Esophagus squamous epithelium (tissue), 5 donors: ENCODE results near the gene CAPN15. TPM values are rescaled to one million over a fixed set of nuclear protein-coding genes. Genes with fewer than 3 reads are reported as not detected.
A peak's percentile ranks its signal among the peaks of the same experiment; 100 is the strongest.

Experiments
- DNase-seq: peaks from one replicate; lab custom pipeline; 2025; lab: John Stamatoyannopoulos, UW
- H3K27ac ChIP-seq, 4 donors: fragments of 200-600 bp; sonication (generic); one replicate each; pipeline ENCODE4 v1.5.1; 2016 to 2019; ENCODE audit warnings: mild to moderate bottlenecking in 1 of 4
- H3K27me3 ChIP-seq, 4 donors: fragments of 200-600 bp; sonication (generic); 1 replicate in 3 of 4; 2 replicates in 1 of 4; pipeline versions ENCODE4 v1.5.1 to v1.6.0; 2017 to 2021; ENCODE audit warnings: antibody characterized with exemption in 1 of 4
- H3K36me3 ChIP-seq, 3 donors: fragments of 200-600 bp; sonication (generic); one replicate each; pipeline ENCODE4 v1.5.1; 2016 to 2019
- H3K4me1 ChIP-seq, 3 donors: fragments of 200-600 bp; sonication (generic); one replicate each; pipeline ENCODE4 v1.5.1; 2017 to 2019
- H3K4me3 ChIP-seq, 4 donors: fragments of 200-600 bp; sonication (generic); 1 replicate in 3 of 4; 2 replicates in 1 of 4; pipeline ENCODE4 v1.5.1; 2016 to 2019; ENCODE audit warnings: mild to moderate bottlenecking in 2 of 4, moderate library complexity in 1 of 4
- H3K9me3 ChIP-seq, 3 donors: fragments of 200-600 bp; sonication (generic); one replicate each; pipeline ENCODE4 v1.5.1; 2016 to 2019
- CTCF ChIP-seq, 6 experiments: fragments of 450-650 bp in 4 of 6; fragments of 200-600 bp in 2 of 6; sonication (generic) in 2 of 6; IDR thresholded peaks; one replicate each; pipeline ENCODE4 v1.5.1; 2016 to 2019; ENCODE audit warnings: antibody characterized with exemption in 6 of 6, mild to moderate bottlenecking in 4 of 6, moderate library complexity in 4 of 6
- POLR2A ChIP-seq, 4 donors: fragments of 450-650 bp; IDR thresholded peaks; one replicate each; pipeline ENCODE4 v1.6.1; 2017; ENCODE audit warnings: antibody characterized with exemption in 4 of 4, mild to moderate bottlenecking in 4 of 4, moderate library complexity in 3 of 4
- WGBS, 2 donors: methylation state at CpG; one replicate each; pipeline ENCODE4 v1.1.5; 2018; 5-methylcytosine and 5-hydroxymethylcytosine counted together
- intact Hi-C: fragments of 100-400 bp; cut with DNase I; formaldehyde crosslinking; loops from one replicate; pipeline ENCODE4 v1.15.0; 2022
- total RNA-seq, 4 donors: library from RNA; depleted of rRNA; stranded (reverse); fragments of >200 nt; gene quantifications; one replicate each; pipeline ENCODE4 v1.1.0, GENCODE V29; 2016
- donor health status: DM: yes; HTN: yes; CAD: no.

Gene CAPN15
- total RNA-seq, 4 donors from 2014 or later = 29.4 to 69.6 (median 52.4) TPM

- peaks cover 0 to 26% (median 0%) of the 10 kb centered on the region in 3 donors for H3K36me3 ChIP-seq
- H3K27ac ChIP-seq = no peak overlapping the region
- no peaks in the 10 kb centered on the region for H3K9me3 ChIP-seq
- TF ChIP-seq CTCF (IDR thresholded peaks at IDR 0.05) = no peak
- no peak for TF ChIP-seq POLR2A (IDR thresholded peaks at IDR 0.05)
- H3K4me3 ChIP-seq = no peak overlapping the region
- peaks cover 24 to 50% (median 25%) of the 10 kb centered on the region in 3 donors for H3K4me1 ChIP-seq
- WGBS, 2 donors = 90 to 100% methylated on average over 2 to 12 of the region's 22 CpGs
- H3K27me3 ChIP-seq = no peaks in the 10 kb centered on the region
- intact Hi-C loops = no loop called here
- DNase-seq = no peak
These were observed 4.3 kb upstream of the CAPN15 start for GRCh38 chr16:523097-523741.

DNA sequence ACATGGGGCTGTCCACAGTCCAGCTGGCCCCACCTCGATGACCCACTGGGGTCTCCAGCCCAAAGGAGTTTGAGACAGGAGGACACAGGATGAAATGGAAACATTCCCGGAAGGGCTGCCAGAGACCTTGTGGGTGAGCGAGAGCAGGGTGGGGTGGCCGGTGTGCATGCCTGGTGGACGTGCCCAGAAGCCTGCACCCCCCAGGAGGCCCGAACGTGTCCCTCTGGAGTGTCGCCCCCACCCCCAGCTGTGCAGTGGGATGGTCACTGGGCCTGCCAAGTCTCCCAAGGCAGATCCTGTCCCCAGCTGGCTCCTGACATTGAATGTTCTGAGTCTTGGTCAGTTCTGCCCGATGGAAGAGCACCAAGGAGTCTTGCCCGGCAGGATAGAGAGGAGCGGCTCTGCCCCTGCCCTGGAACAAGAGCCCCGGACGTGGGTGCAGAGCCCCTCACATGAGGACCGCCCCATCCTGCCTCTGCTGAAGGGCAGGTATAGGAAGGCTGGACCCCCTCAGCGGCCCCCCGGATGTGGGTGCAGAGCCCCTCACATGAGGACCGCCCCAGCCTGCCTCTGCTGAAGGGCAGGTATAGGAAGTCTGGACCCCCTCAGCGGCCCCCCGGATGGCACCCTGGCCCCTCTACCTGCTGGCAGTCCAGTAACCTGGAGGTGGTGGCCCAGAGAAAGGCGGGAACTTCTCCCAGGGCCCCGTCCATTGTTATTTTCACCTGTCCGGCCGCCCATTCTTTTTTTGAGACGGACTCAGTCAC is 3.1 kb upstream of the CAPN15 start:
- TF ChIP-seq CTCF (IDR thresholded peaks at IDR 0.05) = no peak
- no peak for TF ChIP-seq POLR2A (IDR thresholded peaks at IDR 0.05)
- 70 to 93% methylated on average over 4 to 5 of the region's 24 CpGs for WGBS, 2 donors

GRCh38 chr16:525123-525519 is 2.4 kb upstream of the CAPN15 start:
- intact Hi-C loops = no loop called here
- H3K4me3 ChIP-seq = peak overlapping the region in 1 of 4 donors; percentile 69
- DNase-seq = no peak
- H3K4me1 ChIP-seq = peaks cover 36 to 69% (median 37%) of the 10 kb centered on the region in 3 donors
- TF ChIP-seq POLR2A (IDR thresholded peaks at IDR 0.05) (no peak), CTCF (IDR thresholded peaks at IDR 0.05) (no peak)
- H3K36me3 ChIP-seq = peaks cover 0 to 18% (median 0%) of the 10 kb centered on the region in 3 donors
- no peaks in the 10 kb centered on the region for H3K9me3 ChIP-seq
- H3K27ac ChIP-seq = peak overlapping the region; percentile 97 to 99 (median 98)
- WGBS, 2 donors = 76 to 100% methylated on average over 1 to 8 of the region's 8 CpGs
- H3K27me3 ChIP-seq = no peaks in the 10 kb centered on the region

More for the DNA sequence above, 3.1 kb upstream of the CAPN15 start:
- Histone ChIP-seq H3K36me3 (peaks cover 0 to 19% (median 0%) of the 10 kb centered on the region in 3 donors), H3K4me3 (no peak overlapping the region), H3K27me3 (no peaks in the 10 kb centered on the region), H3K9me3 (no peaks in the 10 kb centered on the region), H3K27ac (peak overlapping the region in 1 of 4 donors; percentile 99), H3K4me1 (peaks cover 30 to 63% (median 31%) of the 10 kb centered on the region in 3 donors)
- no peak for DNase-seq
- intact Hi-C loops = no loop called here

GRCh38 chr16:525520-526180 is 1.9 kb upstream of the CAPN15 start:
- TF ChIP-seq CTCF (IDR thresholded peaks at IDR 0.05) (no peak), POLR2A (IDR thresholded peaks at IDR 0.05) (peak in 1 of 4 donors; percentile 23)
- WGBS, 2 donors = 13 to 18% methylated on average over 4 to 8 of the region's 13 CpGs
- DNase-seq = no peak
- intact Hi-C loops = no loop called here
- Histone ChIP-seq H3K27ac (peak overlapping the region; percentile 97 to 99 (median 98)), H3K4me1 (peaks cover 36 to 75% (median 40%) of the 10 kb centered on the region in 3 donors), H3K4me3 (peak overlapping the region; percentile 58 to 90 (median 78)), H3K36me3 (peaks cover 0 to 15% (median 0%) of the 10 kb centered on the region in 3 donors), H3K9me3 (no peaks in the 10 kb centered on the region), H3K27me3 (no peaks in the 10 kb centered on the region)
